Stimulated activated CD8-positive, alpha-beta memory T cell treated with anti-CD3 and anti-CD28 coated beads, Interleukin-15, amount 100 ng/mL, for 24 hours (primary cell): ENCODE data around the gene FOXN3.

Source experiments
- DNase-seq: peaks from one replicate; pipeline ENCODE4 v3.0.0-alpha.2; 2020; ENCODE audit warnings: low read depth

The FOXN3 gene

DNA sequence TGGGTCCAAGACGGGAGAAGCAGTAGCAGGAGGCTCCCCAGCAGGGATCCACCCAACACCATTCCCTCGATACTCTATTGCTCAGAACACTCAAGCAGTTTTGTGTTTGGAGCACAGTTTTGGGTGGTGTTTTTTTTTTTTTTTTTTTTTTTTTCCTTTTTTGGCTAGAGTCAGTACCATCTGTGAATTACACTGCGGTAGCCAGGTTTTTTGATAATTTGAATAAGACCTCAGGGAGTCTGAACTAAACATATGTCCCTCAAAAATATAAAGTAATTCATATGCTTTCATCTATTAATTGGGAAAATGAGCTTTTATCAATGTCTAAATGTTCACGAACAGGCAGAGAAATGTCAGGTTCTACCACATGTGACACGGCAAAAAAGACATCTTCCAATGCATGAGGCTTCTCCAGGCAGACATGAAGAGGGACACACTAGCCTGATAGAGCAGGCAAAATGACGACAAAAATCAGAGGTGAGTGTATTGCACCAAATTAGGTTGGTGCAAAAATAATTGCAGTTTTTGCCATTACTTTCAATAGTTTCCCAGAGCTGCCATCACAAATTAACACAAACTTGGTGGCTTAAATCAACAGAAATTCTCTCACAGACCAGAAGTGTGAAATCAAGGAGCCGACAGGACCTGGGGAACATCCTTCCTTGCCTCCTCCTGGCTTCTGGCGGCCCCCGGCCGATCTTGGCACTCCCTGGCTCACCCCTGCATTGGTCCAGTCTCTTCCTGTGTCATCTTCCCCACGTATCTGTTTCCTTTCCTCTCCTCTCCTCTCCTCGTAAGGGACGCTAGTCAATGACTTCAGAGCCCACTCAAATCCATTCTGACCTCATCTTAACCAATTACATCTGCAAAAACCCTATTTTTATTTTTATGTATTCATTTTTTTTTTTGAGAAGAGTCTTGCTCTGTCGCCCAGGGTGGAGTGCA lies 33.9 kb downstream of the FOXN3 start:
- no peak for DNase-seq

DNA sequence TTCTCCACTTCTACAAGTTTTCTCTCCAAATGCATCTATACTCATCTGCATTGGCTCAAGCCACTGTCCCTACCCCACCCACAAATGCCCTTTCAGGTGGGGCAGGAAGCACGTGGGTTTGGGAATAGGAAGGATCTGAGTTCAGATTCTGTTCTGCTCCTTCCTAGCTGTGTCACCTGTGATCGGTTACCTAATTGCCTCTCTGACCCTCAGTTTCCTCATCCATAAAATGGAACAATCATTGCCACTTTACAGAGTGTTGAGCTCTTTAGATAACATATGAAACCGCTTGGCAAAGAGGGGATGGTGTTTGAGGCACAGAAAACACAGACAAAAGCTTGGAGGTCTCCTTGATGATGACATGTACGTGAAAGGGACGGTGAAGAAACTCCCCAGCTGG lies 34.5 kb downstream of the FOXN3 start:
- no peak for DNase-seq

GRCh38 chr14:89379891-89380820 lies 36.9 kb downstream of the FOXN3 start:
- no peak for DNase-seq

GRCh38 chr14:89379006-89379405 lies 38.0 kb downstream of the FOXN3 start:
- no peak for DNase-seq

DNA sequence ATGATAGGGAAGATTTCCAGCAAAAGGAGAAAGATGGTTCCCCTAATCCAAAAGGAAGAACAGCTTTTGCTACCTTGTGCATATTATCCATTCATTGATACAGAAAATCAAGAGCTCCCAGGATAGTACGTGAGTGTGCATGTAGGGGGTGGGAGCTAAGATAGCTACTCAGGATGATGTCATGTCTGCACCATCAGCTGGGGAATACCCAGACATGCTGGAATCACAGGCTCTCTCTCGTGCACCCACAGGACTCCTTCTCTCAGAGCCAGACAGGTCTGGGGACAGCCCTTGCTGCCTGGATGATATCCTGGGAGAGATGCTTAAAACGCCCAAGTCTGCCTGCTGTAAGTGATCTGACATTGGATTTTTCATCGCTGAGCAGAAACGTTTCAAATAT lies 38.9 kb downstream of the FOXN3 start:
- no peak for DNase-seq

DNA sequence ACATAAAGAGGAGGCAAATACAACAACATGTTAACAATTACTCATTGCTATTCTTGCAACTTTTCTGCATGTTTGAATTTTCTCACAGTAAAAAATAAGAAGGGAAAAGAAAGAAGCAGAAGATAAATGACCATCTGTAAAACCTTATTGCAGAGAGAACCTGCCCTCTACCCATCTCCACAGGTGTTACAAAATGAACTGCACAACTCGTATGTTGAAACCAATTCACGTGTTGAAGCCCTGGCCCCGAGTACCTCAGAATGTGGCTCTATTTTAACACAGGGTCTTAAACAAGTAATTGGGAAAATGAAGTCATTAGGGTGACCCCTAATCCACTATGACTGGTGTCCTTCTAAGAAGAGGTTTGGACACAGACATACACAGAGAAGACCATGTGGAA lies 39.5 kb downstream of the FOXN3 start:
- no peak for DNase-seq

GRCh38 chr14:89374908-89375307 lies 42.1 kb downstream of the FOXN3 start:
- DNase-seq: no peak

DNA sequence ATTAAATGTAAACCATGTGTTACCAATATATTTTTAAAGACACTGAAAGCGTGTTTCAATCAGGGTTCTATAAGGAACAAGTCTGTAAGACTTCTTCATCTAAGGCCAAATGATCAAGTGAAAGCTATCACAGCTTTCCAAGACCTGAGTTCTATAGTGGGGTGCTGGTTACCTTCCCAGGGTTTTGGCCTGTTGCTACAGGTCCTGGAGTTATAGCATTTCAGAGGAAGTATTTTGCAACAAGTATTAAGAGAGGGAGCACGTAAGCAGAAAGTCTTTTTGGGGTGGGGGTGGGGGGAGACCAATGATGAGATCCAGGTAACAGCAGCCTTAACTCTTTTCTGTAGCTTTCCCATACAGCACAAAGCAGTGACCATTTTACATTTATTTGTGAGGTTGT lies 43.8 kb downstream of the FOXN3 start:
- no peak for DNase-seq

GRCh38 chr14:89372512-89372883 lies 44.5 kb downstream of the FOXN3 start:
- no peak for DNase-seq

DNA sequence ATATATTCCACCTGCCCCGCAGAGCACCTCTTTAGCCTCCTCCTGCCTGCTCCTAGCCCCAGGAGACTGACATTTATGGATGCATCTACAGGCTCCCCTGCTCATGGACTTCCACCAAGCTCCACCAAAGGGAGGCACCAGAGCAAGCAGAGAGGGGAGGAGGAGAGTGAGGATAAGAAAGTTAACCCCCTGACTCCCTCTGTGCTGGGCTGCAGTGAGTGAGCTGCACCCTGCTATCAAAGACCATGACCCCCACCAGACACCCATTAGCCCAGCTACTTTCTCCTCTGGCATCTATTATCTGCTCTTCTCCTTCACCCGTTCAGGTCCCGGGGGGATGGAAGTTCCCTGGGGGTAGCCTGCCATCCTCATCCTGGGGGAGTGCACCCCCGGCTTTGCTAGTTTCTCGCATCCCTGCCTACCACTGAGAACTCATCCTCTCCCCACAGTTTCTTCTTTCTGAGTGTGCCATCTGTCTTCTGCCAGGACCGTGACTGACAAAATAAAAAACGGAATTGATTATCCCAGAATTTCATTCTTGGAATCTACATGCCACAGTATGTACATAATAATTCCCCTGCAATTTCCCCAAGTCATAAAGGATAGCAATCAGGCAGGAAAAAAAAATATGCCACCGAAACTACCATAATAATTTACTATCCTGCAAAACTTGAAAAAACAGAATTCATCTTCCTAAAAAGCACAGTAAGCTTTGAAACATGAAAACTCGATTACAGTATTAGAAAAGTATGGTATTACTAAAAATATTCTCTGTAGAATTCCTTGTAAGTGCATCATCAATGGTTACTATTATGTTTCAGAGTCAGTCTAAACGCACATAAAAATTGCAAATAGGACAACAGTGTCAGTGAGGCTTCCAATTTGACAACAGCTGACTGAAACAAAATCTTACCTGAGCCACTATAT lies 45.2 kb downstream of the FOXN3 start:
- no peak for DNase-seq

DNA sequence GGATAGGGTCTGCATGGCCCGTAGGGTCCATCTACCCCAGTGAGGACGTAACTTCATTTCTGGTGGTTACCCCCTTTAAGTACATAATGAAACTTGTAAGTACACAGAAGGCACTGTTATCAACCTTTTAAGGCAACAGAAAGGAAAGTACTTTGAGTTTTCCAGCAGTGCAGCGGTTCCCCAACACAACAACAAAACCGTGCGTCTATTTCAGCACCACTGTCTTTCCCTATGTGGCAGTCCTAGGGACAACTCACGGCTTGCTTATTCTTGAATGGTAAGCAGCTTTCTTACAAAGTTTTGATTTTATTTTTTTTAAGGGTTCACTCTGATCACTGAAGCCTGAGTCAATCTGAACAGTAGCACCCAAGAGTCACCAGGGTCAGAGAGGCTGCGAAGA lies 46.3 kb downstream of the FOXN3 start:
- no peak for DNase-seq

DNA sequence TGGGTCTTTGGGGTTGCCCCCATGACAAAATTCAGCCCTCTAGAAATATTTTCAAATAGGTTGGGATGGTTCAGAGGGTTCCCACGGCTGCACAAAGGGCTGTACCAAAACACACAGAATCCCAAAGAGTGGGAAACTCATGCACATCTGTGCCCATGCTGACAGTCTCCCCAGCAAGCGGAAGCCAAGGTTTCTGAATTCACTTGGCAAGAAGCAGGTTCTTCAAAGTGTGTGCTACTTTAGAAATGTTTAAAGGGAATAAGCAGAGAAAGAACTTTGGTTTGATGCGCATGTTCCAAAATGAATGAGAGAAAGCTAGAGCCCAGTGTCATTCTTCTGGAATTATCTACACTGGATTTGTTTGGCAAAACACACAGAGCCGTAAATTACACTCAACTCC lies 46.7 kb downstream of the FOXN3 start:
- DNase-seq: no peak

GRCh38 chr14:89369656-89370055 lies 47.4 kb downstream of the FOXN3 start:
- no peak for DNase-seq

DNA sequence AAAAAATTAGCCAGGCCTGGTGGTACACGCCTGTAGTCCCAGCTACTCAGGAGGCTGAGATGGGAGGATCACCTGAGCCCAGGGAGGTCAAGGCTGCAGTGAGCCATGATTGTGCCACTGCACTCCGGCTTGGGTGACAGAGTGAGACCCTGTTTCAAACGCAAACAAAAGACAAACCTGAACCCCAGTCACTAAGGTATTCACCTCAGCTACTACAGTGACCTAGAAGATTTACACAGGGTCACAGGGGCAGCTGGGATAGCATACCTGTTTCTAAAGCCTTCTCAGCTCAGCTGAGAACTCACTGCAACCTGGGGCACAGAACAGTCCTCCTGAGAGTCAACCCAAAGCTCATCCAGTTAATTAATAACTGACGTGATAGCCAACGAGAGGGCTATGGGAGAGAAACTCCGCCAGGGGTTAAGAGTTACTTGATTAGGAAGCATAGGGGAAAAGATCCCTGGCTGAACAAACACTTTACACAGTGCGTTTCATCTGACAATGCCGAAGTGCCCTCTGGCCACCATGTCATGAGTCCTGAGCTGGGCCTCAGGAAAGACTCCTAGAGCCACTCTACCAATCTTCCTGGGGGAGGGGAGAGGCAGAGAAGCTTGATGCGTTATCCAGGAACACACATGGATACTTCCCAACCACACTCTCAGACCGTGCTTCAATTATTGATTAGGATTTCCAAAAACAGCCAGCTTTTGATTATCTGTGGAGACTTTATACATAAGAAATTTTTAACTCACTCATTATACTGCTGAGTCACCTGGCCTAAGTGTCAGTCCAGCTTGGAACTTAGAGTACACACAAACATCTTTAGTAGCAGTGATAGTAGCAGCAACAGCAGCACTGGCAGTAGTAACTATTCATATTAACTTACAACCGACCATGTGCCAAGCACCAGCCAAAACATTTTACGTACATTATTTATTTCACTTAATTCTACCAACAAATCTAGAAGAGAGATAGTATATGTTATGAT lies 48.2 kb downstream of the FOXN3 start:
- no peak for DNase-seq

- no peak for DNase-seq
Observed at GRCh38 chr14:89367779-89368120, 49.3 kb downstream of the FOXN3 start.

GRCh38 chr14:89366864-89367778 lies 49.9 kb downstream of the FOXN3 start:
- DNase-seq: no peak

DNA sequence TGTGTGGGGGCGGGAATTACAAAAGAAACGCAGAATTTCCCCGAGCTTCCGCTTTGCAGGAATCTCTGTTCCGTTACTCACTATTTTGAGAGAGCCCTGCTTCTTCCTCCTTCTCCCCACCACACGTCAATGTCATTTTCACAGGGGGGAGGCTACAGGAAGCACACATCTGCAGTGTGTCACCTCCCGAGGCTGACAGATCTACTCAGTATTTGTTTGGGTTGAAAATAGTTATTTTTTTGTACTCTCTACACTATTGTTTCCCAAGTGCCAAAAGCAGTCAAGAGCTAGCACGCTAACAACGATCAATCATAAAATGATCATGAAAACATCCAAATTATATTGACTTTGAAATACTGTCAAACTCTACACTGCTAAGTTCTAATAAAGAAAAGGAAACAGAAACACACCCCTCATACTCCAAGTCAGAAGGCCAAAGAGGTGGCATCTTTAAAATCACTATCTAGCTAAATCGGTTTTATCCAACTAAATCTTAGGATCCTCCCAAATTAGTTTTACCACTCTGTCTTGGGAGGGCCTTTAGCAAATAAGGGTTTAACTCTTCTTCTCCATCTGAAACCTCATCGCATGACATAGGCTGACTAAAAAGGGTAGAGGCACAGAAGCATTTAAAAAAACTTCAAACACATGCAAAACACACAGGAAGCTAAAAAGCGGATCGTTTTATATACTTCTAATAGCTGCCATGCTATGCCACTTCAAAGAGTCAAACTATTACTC lies 51.8 kb downstream of the FOXN3 start:
- no peak for DNase-seq

GRCh38 chr14:89364316-89364715 lies 52.7 kb downstream of the FOXN3 start:
- DNase-seq: no peak

DNA sequence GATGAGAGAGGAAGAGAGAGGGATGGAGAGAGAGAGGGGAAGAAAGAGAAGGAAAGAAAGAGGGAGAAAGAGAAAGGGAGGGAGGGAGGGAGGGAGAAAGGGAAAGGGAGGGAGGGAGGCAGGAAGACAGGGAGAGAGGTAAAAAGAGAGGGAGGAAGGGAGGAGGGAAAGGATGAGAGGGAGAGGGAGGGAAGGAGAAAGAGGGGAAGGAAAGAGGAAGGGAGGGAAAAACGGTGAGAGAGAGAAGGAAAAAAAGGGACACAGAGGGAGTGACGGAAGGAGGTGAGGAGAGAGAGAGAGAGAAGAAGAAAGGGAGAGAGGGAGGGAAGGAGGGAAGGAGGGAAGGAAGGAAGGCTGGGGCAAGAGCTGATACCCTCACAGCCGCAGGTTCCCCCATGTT lies 56.8 kb downstream of the FOXN3 start:
- no peak for DNase-seq
